ENCODE data around the gene PLEKHG2. TPM values are rescaled to one million over a fixed set of nuclear protein-coding genes. Genes with fewer than 3 reads are reported as not detected.

The PLEKHG2 gene
- total RNA-seq, 1 experiment from 2014 or later, result 62.3 TPM

GRCh38 chr19:39446365-39447084 lies 34.1 kb downstream of the PLEKHG2 start:
- TF ChIP-seq CDX4 (CRISPR knock-in tag; IDR thresholded peaks at IDR 0.05; ENCODE audit: borderline replicate concordance) (no peak), EMX1 (CRISPR knock-in tag; IDR thresholded peaks at IDR 0.05) (no peak)
- H3K27ac Mint-ChIP-seq, result peak overlapping the region; percentile 72

GRCh38 chr19:39448271-39448670 lies 35.8 kb downstream of the PLEKHG2 start:
- Mint-ChIP-seq H3K4me1 (peaks cover 19% of the 10 kb centered on the region), H3K36me3 (peaks cover 49% of the 10 kb centered on the region), H3K4me3 (no peak overlapping the region), H3K27ac (peak overlapping the region; percentile 82; the same call in 1 of the 2 replicates), H3K9me3 (no peaks in the 10 kb centered on the region), H3K27me3 (ENCODE audit: low read depth) (no peaks in the 10 kb centered on the region)
- ChIA-PET CTCF (interaction anchor here (1.4 kb wide), 1 partner anchor 26 kb away, joined by 4 read pairs; no protein-coding TSS in a partner anchor), POLR2A (interaction anchor here (0.6 kb wide), 1 partner anchor 29 kb away, joined by 3 read pairs; no protein-coding TSS in a partner anchor)
- ATAC-seq, result no peak
- DNase-seq (ENCODE audit: low spot score), result no peak
- TF ChIP-seq ZNF671 (CRISPR knock-in tag; IDR thresholded peaks at IDR 0.05), result no peak
- TF ChIP-seq IRF2 (CRISPR knock-in tag; IDR thresholded peaks at IDR 0.05; ENCODE audit: borderline replicate concordance, low read depth), result no peak
- TF ChIP-seq SMAD3 (CRISPR knock-in tag; IDR thresholded peaks at IDR 0.05; ENCODE audit: borderline replicate concordance), result no peak
- TF ChIP-seq AFF4 (CRISPR knock-in tag; IDR thresholded peaks at IDR 0.05; ENCODE audit: borderline replicate concordance), result no peak
- TF ChIP-seq NFATC4 (CRISPR knock-in tag; IDR thresholded peaks at IDR 0.05), result no peak
- no peak for TF ChIP-seq FOXP4 (CRISPR knock-in tag; IDR thresholded peaks at IDR 0.05)
- TF ChIP-seq GTF2I (CRISPR knock-in tag; conservative IDR thresholded peaks at IDR 0.05), result no peak
- no peak for TF ChIP-seq CREB1 (CRISPR knock-in tag; IDR thresholded peaks at IDR 0.05)
- TF ChIP-seq MAX (CRISPR knock-in tag; IDR thresholded peaks at IDR 0.05), result no peak
- no peak for TF ChIP-seq ZNF281 (CRISPR knock-in tag; IDR thresholded peaks at IDR 0.05)
- no peak for TF ChIP-seq EMX1 (CRISPR knock-in tag; IDR thresholded peaks at IDR 0.05)
- TF ChIP-seq JUN (CRISPR knock-in tag; IDR thresholded peaks at IDR 0.05), result no peak
- no peak for TF ChIP-seq E2F5 (CRISPR knock-in tag; IDR thresholded peaks at IDR 0.05)
- TF ChIP-seq ZNF512 (CRISPR knock-in tag; IDR thresholded peaks at IDR 0.05; ENCODE audit: borderline replicate concordance), result no peak
- TF ChIP-seq ESRRA (CRISPR knock-in tag; IDR thresholded peaks at IDR 0.05; ENCODE audit: borderline replicate concordance), result no peak
- no peak for TF ChIP-seq SP1 (CRISPR knock-in tag; conservative IDR thresholded peaks at IDR 0.05)

More at GRCh38 chr19:39446365-39447084, 34.1 kb downstream of the PLEKHG2 start:
- ChIA-PET CTCF (interaction anchor here (1.1 to 1.5 kb wide), 4 partner anchors 18 to 51 kb away, joined by 3 to 6 read pairs (median 4); partner anchors contain the start of gene DLL3), POLR2A (interaction anchor here (1.1 kb wide), 1 partner anchor 11 kb away, joined by 4 read pairs; the partner anchor contains the start of gene RPS16)
- ATAC-seq (no peak), DNase-seq (ENCODE audit: low spot score) (no peak)
- Mint-ChIP-seq H3K27me3 (ENCODE audit: low read depth) (0 out of 2 replicates have a peak, but pooled peaks cover 2% of the 10 kb centered on the region), H3K4me3 (peak overlapping the region; percentile 100), H3K9me3 (no peaks in the 10 kb centered on the region), H3K36me3 (peaks cover 34% of the 10 kb centered on the region; the same call in 1 of the 2 replicates), H3K4me1 (peaks cover 19% of the 10 kb centered on the region)

All from WTC11 (cell line).